HCT116 (cell line): ENCODE measurements around the gene SNRPD2. TPM values are rescaled to one million over a fixed set of nuclear protein-coding genes. Genes with fewer than 3 reads are reported as not detected.

Experiments
- ATAC-seq: fragments of 200-7000 bp; cut with Tn5 transposase; 2 replicates; pipeline ENCODE4 v1.9.1; 2020; ENCODE audit warnings: mild to moderate bottlenecking, moderate library complexity
- BruUV-seq: library from RNA; stranded (reverse); fragments of 400-500 nt; replicated peaks from 2 replicates; lab custom pipeline; 2021; lab: Mats Ljungman, UMichigan
- CTCF ChIA-PET: fragments of 300-600 bp; sonication (Branson Sonifier 250); formaldehyde crosslinking; loops from one replicate; lab custom pipeline; 2021; ENCODE audit warnings: antibody characterized with exemption; lab: Charles Lee
- POLR2A ChIA-PET: fragments of 300-600, 350-600 bp; sonication (Branson Sonifier 250); formaldehyde crosslinking; loops from one replicate; lab custom pipeline; 2021; ENCODE audit warnings: antibody characterized with exemption; lab: Charles Lee
- RAD21 ChIA-PET, 2 experiments: fragments of 300-600 bp; sonication (Branson Sonifier 250); formaldehyde crosslinking; loops; one replicate each; lab custom pipeline; 2023; ENCODE audit warnings: low total read pairs in 2 of 2; ENCODE audit not compliant: uncharacterized antibody in 2 of 2, unreplicated experiment in 2 of 2, low non-redundant PET in 1 of 2; lab: Charles Lee
- DNase-seq: peaks from one replicate; pipeline ENCODE4 v3.0.0-alpha.2; 2010; ENCODE audit warnings: low read depth, low spot score
- H2AFZ ChIP-seq: fragments of 200-600 bp; shearing (Covaris generic), sonication (generic); 2 replicates; pipeline ENCODE4 v1.6.1; 2017; ENCODE audit warnings: low read depth, mixed run types, mixed read lengths, antibody characterized with exemption, low read length; ENCODE audit not compliant: poor library complexity, severe bottlenecking
- H3K27ac ChIP-seq: 2 replicates; pipeline ENCODE4 v1.5.1; 2012; ENCODE audit warnings: low read depth, low read length
- H3K27me3 ChIP-seq: fragments of 200-600 bp; sonication (generic); 2 replicates; pipeline ENCODE4 v1.6.1; 2016; ENCODE audit warnings: mixed run types, low read length, mixed read lengths; ENCODE audit not compliant: insufficient read depth
- H3K36me3 ChIP-seq, 2 experiments: fragments of 200-500 bp in 1 of 2; fragments of 200-600 bp in 1 of 2; sonication (Bioruptor generic) in 1 of 2; sonication (generic) in 1 of 2; 2 replicates each; pipeline versions ENCODE4 v1.5.1 to v1.6.1; 2014 to 2016; ENCODE audit warnings: low read length in 2 of 2, inconsistent platforms in 1 of 2, mixed read lengths in 1 of 2, mixed run types in 1 of 2; ENCODE audit not compliant: insufficient read depth in 2 of 2, control insufficient read depth in 1 of 2
- H3K4me1 ChIP-seq, 2 experiments: fragments of 200-600 bp in 1 of 2; sonication (generic) in 1 of 2; 2 replicates each; pipeline versions ENCODE4 v1.5.1 to v1.6.1; 2012 to 2017; ENCODE audit warnings: low read length in 2 of 2, inconsistent platforms in 1 of 2, mild to moderate bottlenecking in 1 of 2, mixed read lengths in 1 of 2, mixed run types in 1 of 2, moderate library complexity in 1 of 2; ENCODE audit not compliant: insufficient read depth in 2 of 2, control insufficient read depth in 1 of 2
- H3K4me2 ChIP-seq: fragments of 200-600 bp; sonication (generic); 2 replicates; pipeline ENCODE4 v1.6.1; 2017; ENCODE audit warnings: mixed run types, low read length, mixed read lengths
- H3K4me3 ChIP-seq, 2 experiments: fragments of 200-600 bp in 1 of 2; sonication (generic) in 1 of 2; replicated peaks in 1 of 2; 2 replicates each; pipeline ENCODE4 v1.5.1; 2011 to 2016; ENCODE audit warnings: low read length in 2 of 2, control low read depth in 1 of 2, low read depth in 1 of 2, mild to moderate bottlenecking in 1 of 2, mixed read lengths in 1 of 2, mixed run types in 1 of 2
- H3K79me2 ChIP-seq: fragments of 200-600 bp; sonication (generic); 2 replicates; pipeline ENCODE4 v1.6.1; 2017; ENCODE audit warnings: mild to moderate bottlenecking, mixed run types, low read length, moderate library complexity, mixed read lengths; ENCODE audit not compliant: insufficient read depth
- H3K9ac ChIP-seq: fragments of 200-600 bp; sonication (generic); 2 replicates; pipeline ENCODE4 v1.6.1; 2016; ENCODE audit warnings: low read length, mixed read lengths
- H3K9me2 ChIP-seq: fragments of 200-600 bp; sonication (generic), shearing (Covaris generic); 2 replicates; pipeline ENCODE4 v1.6.1; 2017; ENCODE audit warnings: mixed run types, mild to moderate bottlenecking, moderate library complexity; ENCODE audit not compliant: insufficient read depth
- H3K9me3 ChIP-seq, 2 experiments: fragments of 200-500 bp in 1 of 2; fragments of 200-600 bp in 1 of 2; sonication (Bioruptor generic) in 1 of 2; sonication (generic) in 1 of 2; 2 replicates each; pipeline ENCODE4 v1.6.1; 2014 to 2017; ENCODE audit warnings: low read length in 2 of 2, mixed read lengths in 2 of 2, inconsistent platforms in 1 of 2, low read depth in 1 of 2, mild to moderate bottlenecking in 1 of 2, mixed run types in 1 of 2, moderate library complexity in 1 of 2; ENCODE audit not compliant: control insufficient read depth in 1 of 2, insufficient read depth in 1 of 2
- H4K20me1 ChIP-seq: fragments of 200-600 bp; sonication (generic), shearing (Covaris generic); 2 replicates; pipeline ENCODE4 v1.6.1; 2017; ENCODE audit warnings: mixed run types, mild to moderate bottlenecking, moderate library complexity; ENCODE audit not compliant: insufficient read depth
- ATF3 ChIP-seq: IDR thresholded peaks from 2 replicates; pipeline ENCODE4 v1.6.1; 2012
- CBX3 ChIP-seq: IDR thresholded peaks from 2 replicates; pipeline ENCODE4 v1.6.1; 2012; ENCODE audit warnings: low read depth
- EGR1 ChIP-seq: IDR thresholded peaks from 2 replicates; pipeline ENCODE4 v1.6.1; 2012; ENCODE audit warnings: low read depth
- ELF1 ChIP-seq: IDR thresholded peaks from 2 replicates; pipeline ENCODE4 v1.6.1; 2012; ENCODE audit warnings: low read depth, borderline replicate concordance
- EZH2 ChIP-seq: fragments of 200-600 bp; sonication (generic); IDR thresholded peaks from 2 replicates; pipeline ENCODE4 v1.6.1; 2017; ENCODE audit warnings: antibody characterized with exemption, mixed run types
- JUND ChIP-seq: IDR thresholded peaks from 2 replicates; pipeline ENCODE4 v1.6.1; 2012
- MAX ChIP-seq: IDR thresholded peaks from 2 replicates; pipeline ENCODE4 v1.6.1; 2012
- ZFX ChIP-seq: fragments of 450-650 bp; IDR thresholded peaks from 2 replicates; pipeline ENCODE4 v1.6.1; 2017
- ZNF274 ChIP-seq: fragments of 200-500 bp; sonication (Bioruptor generic); IDR thresholded peaks from 2 replicates; pipeline ENCODE4 v1.6.1; 2014; ENCODE audit warnings: mild to moderate bottlenecking, low read depth, low read length, inconsistent platforms
- intact Hi-C: fragments of 100-400 bp; cut with micrococcal nuclease; formaldehyde crosslinking; loops from 2 replicates; pipeline ENCODE4 v1.10.0; 2022
- total RNA-seq: library from RNA; stranded (reverse); gene quantifications from one replicate; pipeline ENCODE4 v1.2.1, GENCODE V29; 2021; ENCODE audit not compliant: unreplicated experiment

The SNRPD2 gene
- total RNA-seq, 1 experiment from 2014 or later = 927 TPM

- BruUV-seq = no TSS peak
- H3K36me3 ChIP-seq = peaks cover 11 to 15% of the 10 kb centered on the region in 2 experiments; a peak in 2 of 4 replicates
- H3K79me2 ChIP-seq = peaks cover 50% of the 10 kb centered on the region
- no peak overlapping the region for H3K4me2 ChIP-seq
- POLR2A ChIA-PET = no interaction called here
- RAD21 ChIA-PET = no interaction called here
- ATAC-seq (no peak), DNase-seq (no peak)
- CTCF ChIA-PET = no interaction called here
- TF ChIP-seq ATF3 = no peak
- no peak for TF ChIP-seq ZNF274
- no peak for TF ChIP-seq CBX3
- no peak for TF ChIP-seq JUND
- no peak overlapping the region for H2AFZ ChIP-seq
- no peak overlapping the region for H3K9ac ChIP-seq
- no peak overlapping the region for H3K4me3 ChIP-seq
- no peaks in the 10 kb centered on the region for H4K20me1 ChIP-seq
- no peaks in the 10 kb centered on the region for H3K9me3 ChIP-seq
- intact Hi-C loops = no loop called here
- H3K9me2 ChIP-seq = no peaks in the 10 kb centered on the region
- H3K27ac ChIP-seq = no peak overlapping the region; the same call in 1 of the 2 replicates
- H3K27me3 ChIP-seq = no peaks in the 10 kb centered on the region
- peaks cover 8 to 13% of the 10 kb centered on the region in 2 experiments; a peak in 3 of 4 replicates for H3K4me1 ChIP-seq
Observed at GRCh38 chr19:45711851-45712698, 20.3 kb upstream of the SNRPD2 start.

GRCh38 chr19:45710356-45711130, 18.8 kb upstream of the SNRPD2 start:
- Histone ChIP-seq H3K79me2 (peaks cover 34% of the 10 kb centered on the region), H2AFZ (no peak overlapping the region), H3K27me3 (no peaks in the 10 kb centered on the region), H3K9me3 (no peaks in the 10 kb centered on the region), H3K4me2 (no peak overlapping the region), H3K36me3 (peaks cover 11 to 15% of the 10 kb centered on the region in 2 experiments; a peak in 2 of 4 replicates), H3K9me2 (no peaks in the 10 kb centered on the region), H3K4me3 (no peak overlapping the region), H3K9ac (no peak overlapping the region), H4K20me1 (no peaks in the 10 kb centered on the region), H3K4me1 (no peaks in the 10 kb centered on the region), H3K27ac (no peak overlapping the region)
- ATAC-seq = no peak
- no peak for DNase-seq
- TF ChIP-seq ZFX = no peak
- no peak for TF ChIP-seq ELF1
- no peak for TF ChIP-seq EZH2
- TF ChIP-seq EGR1 = no peak
- no peak for TF ChIP-seq MAX
- no peak for TF ChIP-seq ZNF274
- ChIA-PET POLR2A (no interaction called here), CTCF (no interaction called here), RAD21 (no interaction called here)
- TSS peak; percentile 22 for BruUV-seq
- intact Hi-C loops = no loop called here
